ENCODE measurements around the gene SMAD7.
"Not testable (repeated sequence)": the region's sequence is repeated elsewhere in the genome, so short reads cannot be mapped to it uniquely, and the experiment has no call there.

Gene SMAD7

GRCh38 chr18:48877941-48878340 is 72.8 kb downstream of the SMAD7 start:
- H3K4me3 ChIP-seq (ENCODE audit: low read depth in 1 of 2, low read length in 2 of 2): no peak overlapping the region
- no peaks in the 10 kb centered on the region for H3K36me3 ChIP-seq (ENCODE audit: control insufficient read depth in 1 of 2, insufficient read depth in 2 of 2, low read length in 2 of 2)
- no peak overlapping the region for H3K9ac ChIP-seq (ENCODE audit: low read depth in 1 of 2, low read length in 2 of 2)
- H3K9me3 ChIP-seq (ENCODE audit: control insufficient read depth in 1 of 2, low read length in 2 of 2): no peaks in the 10 kb centered on the region
- no peaks in the 10 kb centered on the region for H3K27me3 ChIP-seq (ENCODE audit: control insufficient read depth in 1 of 2, insufficient read depth in 2 of 2, low read length in 2 of 2)
- no peaks in the 10 kb centered on the region for H3K4me1 ChIP-seq (ENCODE audit: control insufficient read depth in 1 of 2, insufficient read depth in 2 of 2, low read length in 2 of 2)
- no peak overlapping the region for H3K27ac ChIP-seq (ENCODE audit: low read depth, low read length)

GRCh38 chr18:48876590-48876989 is 74.2 kb downstream of the SMAD7 start:
- no peaks in the 10 kb centered on the region for H3K4me1 ChIP-seq (ENCODE audit: control insufficient read depth in 1 of 2, insufficient read depth in 2 of 2, low read length in 2 of 2)
- H3K9me3 ChIP-seq (ENCODE audit: control insufficient read depth in 1 of 2, low read length in 2 of 2): no peaks in the 10 kb centered on the region
- H3K27ac ChIP-seq (ENCODE audit: low read depth, low read length): no peak overlapping the region
- no peaks in the 10 kb centered on the region for H3K36me3 ChIP-seq (ENCODE audit: control insufficient read depth in 1 of 2, insufficient read depth in 2 of 2, low read length in 2 of 2)
- H3K9ac ChIP-seq (ENCODE audit: low read depth in 1 of 2, low read length in 2 of 2): no peak overlapping the region
- H3K4me3 ChIP-seq (ENCODE audit: low read depth in 1 of 2, low read length in 2 of 2): no peak overlapping the region
- no peaks in the 10 kb centered on the region for H3K27me3 ChIP-seq (ENCODE audit: control insufficient read depth in 1 of 2, insufficient read depth in 2 of 2, low read length in 2 of 2)

DNA sequence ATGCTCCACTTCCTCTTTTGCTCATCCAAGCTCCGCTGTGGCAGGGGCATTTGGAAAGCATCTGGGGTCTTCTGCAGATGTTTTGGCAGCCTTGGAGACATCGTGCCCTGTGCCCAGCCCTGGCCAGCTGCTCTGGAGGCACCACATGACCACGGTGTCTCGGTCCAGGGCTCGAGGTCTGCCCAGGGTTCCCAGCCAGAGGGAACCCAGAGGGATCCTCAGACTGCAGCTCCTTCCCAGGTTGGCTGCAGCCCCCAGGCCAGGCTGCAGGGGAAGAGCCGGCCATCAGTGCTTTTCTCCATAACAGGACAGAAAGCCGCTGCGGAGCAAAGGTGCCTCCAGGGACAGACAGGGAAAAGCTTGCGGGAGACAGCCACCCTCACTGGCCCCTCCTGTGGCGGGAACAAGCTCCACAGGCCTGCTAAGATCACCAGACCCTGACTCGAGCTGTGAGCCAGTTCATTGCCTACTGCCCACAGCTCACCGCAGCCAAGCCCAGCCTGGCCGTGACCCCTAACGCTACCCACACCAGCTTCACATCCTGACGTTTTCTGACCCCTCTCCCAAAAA is 74.7 kb downstream of the SMAD7 start:
- H3K9me3 ChIP-seq (ENCODE audit: control insufficient read depth in 1 of 2, low read length in 2 of 2): no peaks in the 10 kb centered on the region
- no peak overlapping the region for H3K4me3 ChIP-seq (ENCODE audit: low read depth in 1 of 2, low read length in 2 of 2)
- H3K4me1 ChIP-seq (ENCODE audit: control insufficient read depth in 1 of 2, insufficient read depth in 2 of 2, low read length in 2 of 2): no peaks in the 10 kb centered on the region
- no peaks in the 10 kb centered on the region for H3K36me3 ChIP-seq (ENCODE audit: control insufficient read depth in 1 of 2, insufficient read depth in 2 of 2, low read length in 2 of 2)
- H3K9ac ChIP-seq (ENCODE audit: low read depth in 1 of 2, low read length in 2 of 2): no peak overlapping the region
- H3K27ac ChIP-seq (ENCODE audit: low read depth, low read length): no peak overlapping the region
- no peaks in the 10 kb centered on the region for H3K27me3 ChIP-seq (ENCODE audit: control insufficient read depth in 1 of 2, insufficient read depth in 2 of 2, low read length in 2 of 2)

- H3K36me3 ChIP-seq (ENCODE audit: control insufficient read depth in 1 of 2, insufficient read depth in 2 of 2, low read length in 2 of 2): no peaks in the 10 kb centered on the region
- no peak overlapping the region for H3K4me3 ChIP-seq (ENCODE audit: low read depth in 1 of 2, low read length in 2 of 2)
- H3K9ac ChIP-seq (ENCODE audit: low read depth in 1 of 2, low read length in 2 of 2): no peak overlapping the region
- no peaks in the 10 kb centered on the region for H3K4me1 ChIP-seq (ENCODE audit: control insufficient read depth in 1 of 2, insufficient read depth in 2 of 2, low read length in 2 of 2)
- no peaks in the 10 kb centered on the region for H3K27me3 ChIP-seq (ENCODE audit: control insufficient read depth in 1 of 2, insufficient read depth in 2 of 2, low read length in 2 of 2)
- H3K9me3 ChIP-seq (ENCODE audit: control insufficient read depth in 1 of 2, low read length in 2 of 2): no peaks in the 10 kb centered on the region
- no peak overlapping the region for H3K27ac ChIP-seq (ENCODE audit: low read depth, low read length)
These were observed 75.3 kb downstream of the SMAD7 start for GRCh38 chr18:48875314-48875941.

GRCh38 chr18:48874701-48875162 is 76.0 kb downstream of the SMAD7 start:
- no peak overlapping the region for H3K9ac ChIP-seq (ENCODE audit: low read depth in 1 of 2, low read length in 2 of 2)
- no peak overlapping the region for H3K4me3 ChIP-seq (ENCODE audit: low read depth in 1 of 2, low read length in 2 of 2)
- H3K36me3 ChIP-seq (ENCODE audit: control insufficient read depth in 1 of 2, insufficient read depth in 2 of 2, low read length in 2 of 2): no peaks in the 10 kb centered on the region
- H3K27me3 ChIP-seq (ENCODE audit: control insufficient read depth in 1 of 2, insufficient read depth in 2 of 2, low read length in 2 of 2): no peaks in the 10 kb centered on the region
- H3K4me1 ChIP-seq (ENCODE audit: control insufficient read depth in 1 of 2, insufficient read depth in 2 of 2, low read length in 2 of 2): no peaks in the 10 kb centered on the region
- H3K27ac ChIP-seq (ENCODE audit: low read depth, low read length): no peak overlapping the region
- no peaks in the 10 kb centered on the region for H3K9me3 ChIP-seq (ENCODE audit: control insufficient read depth in 1 of 2, low read length in 2 of 2)

- Histone ChIP-seq H3K9ac (ENCODE audit: low read depth in 1 of 2, low read length in 2 of 2) (no peak overlapping the region), H3K4me1 (ENCODE audit: control insufficient read depth in 1 of 2, insufficient read depth in 2 of 2, low read length in 2 of 2) (no peaks in the 10 kb centered on the region), H3K36me3 (ENCODE audit: control insufficient read depth in 1 of 2, insufficient read depth in 2 of 2, low read length in 2 of 2) (no peaks in the 10 kb centered on the region), H3K9me3 (ENCODE audit: control insufficient read depth in 1 of 2, low read length in 2 of 2) (no peaks in the 10 kb centered on the region), H3K27me3 (ENCODE audit: control insufficient read depth in 1 of 2, insufficient read depth in 2 of 2, low read length in 2 of 2) (no peaks in the 10 kb centered on the region), H3K27ac (ENCODE audit: low read depth, low read length) (no peak overlapping the region), H3K4me3 (ENCODE audit: low read depth in 1 of 2, low read length in 2 of 2) (no peak overlapping the region)
These were observed 76.5 kb downstream of the SMAD7 start for GRCh38 chr18:48874233-48874632.

GRCh38 chr18:48872234-48873145 is 78.3 kb downstream of the SMAD7 start:
- no peaks in the 10 kb centered on the region for H3K36me3 ChIP-seq (ENCODE audit: control insufficient read depth in 1 of 2, insufficient read depth in 2 of 2, low read length in 2 of 2)
- no peak overlapping the region for H3K9ac ChIP-seq (ENCODE audit: low read depth in 1 of 2, low read length in 2 of 2)
- no peak overlapping the region for H3K27ac ChIP-seq (ENCODE audit: low read depth, low read length)
- H3K4me3 ChIP-seq (ENCODE audit: low read depth in 1 of 2, low read length in 2 of 2): no peak overlapping the region
- no peaks in the 10 kb centered on the region for H3K27me3 ChIP-seq (ENCODE audit: control insufficient read depth in 1 of 2, insufficient read depth in 2 of 2, low read length in 2 of 2)
- no peaks in the 10 kb centered on the region for H3K9me3 ChIP-seq (ENCODE audit: control insufficient read depth in 1 of 2, low read length in 2 of 2)
- peaks cover 6 to 7% of the 10 kb centered on the region in 2 donors for H3K4me1 ChIP-seq (ENCODE audit: control insufficient read depth in 1 of 2, insufficient read depth in 2 of 2, low read length in 2 of 2)

GRCh38 chr18:48871391-48872166 is 79.2 kb downstream of the SMAD7 start:
- Histone ChIP-seq H3K36me3 (ENCODE audit: control insufficient read depth in 1 of 2, insufficient read depth in 2 of 2, low read length in 2 of 2) (no peaks in the 10 kb centered on the region), H3K9me3 (ENCODE audit: control insufficient read depth in 1 of 2, low read length in 2 of 2) (no peaks in the 10 kb centered on the region), H3K4me3 (ENCODE audit: low read depth in 1 of 2, low read length in 2 of 2) (no peak overlapping the region), H3K27ac (ENCODE audit: low read depth, low read length) (no peak overlapping the region), H3K27me3 (ENCODE audit: control insufficient read depth in 1 of 2, insufficient read depth in 2 of 2, low read length in 2 of 2) (no peaks in the 10 kb centered on the region), H3K4me1 (ENCODE audit: control insufficient read depth in 1 of 2, insufficient read depth in 2 of 2, low read length in 2 of 2) (peaks cover 7 to 8% of the 10 kb centered on the region in 2 donors), H3K9ac (ENCODE audit: low read depth in 1 of 2, low read length in 2 of 2) (no peak overlapping the region)

- H3K9me3 ChIP-seq (ENCODE audit: control insufficient read depth in 1 of 2, low read length in 2 of 2); H3K4me3 ChIP-seq (ENCODE audit: low read depth in 1 of 2, low read length in 2 of 2); H3K27ac ChIP-seq (ENCODE audit: low read depth, low read length); H3K27me3 ChIP-seq (ENCODE audit: control insufficient read depth in 1 of 2, insufficient read depth in 2 of 2, low read length in 2 of 2); H3K9ac ChIP-seq (ENCODE audit: low read depth in 1 of 2, low read length in 2 of 2); H3K36me3 ChIP-seq (ENCODE audit: control insufficient read depth in 1 of 2, insufficient read depth in 2 of 2, low read length in 2 of 2); H3K4me1 ChIP-seq (ENCODE audit: control insufficient read depth in 1 of 2, insufficient read depth in 2 of 2, low read length in 2 of 2): not testable (repeated sequence)
These were observed 79.8 kb downstream of the SMAD7 start for GRCh38 chr18:48870926-48871325.
